CD14-positive monocyte (primary cell): Measurements from ENCODE around the gene TMEM132C. TPM values are rescaled to one million over a fixed set of nuclear protein-coding genes. Genes with fewer than 3 reads are reported as not detected.

Experiments
- DNase-seq, 3 donors: peaks; one replicate each; pipeline ENCODE4 v3.0.0-alpha.2; 2011 to 2022
- H2AFZ ChIP-seq: 2 replicates; pipeline ENCODE4 v1.6.0; 2012; ENCODE audit warnings: mild to moderate bottlenecking, low read depth, low read length, inconsistent platforms; ENCODE audit not compliant: insufficient read depth, poor library complexity, severe bottlenecking
- H3K27ac ChIP-seq, 2 donors: 1 replicate in 1 of 2; 2 replicates in 1 of 2; pipeline ENCODE4 v1.5.1; 2012 to 2013; ENCODE audit warnings: low read length in 2 of 2, control low read depth in 1 of 2, inconsistent platforms in 1 of 2, low read depth in 1 of 2, mild to moderate bottlenecking in 1 of 2
- H3K27me3 ChIP-seq, 2 donors: one replicate each; pipeline versions ENCODE4 v1.6.0 to v1.6.1; 2011 to 2013; ENCODE audit warnings: low read length in 2 of 2; ENCODE audit not compliant: control insufficient read depth in 2 of 2, insufficient read depth in 2 of 2
- H3K36me3 ChIP-seq, 2 donors: replicated peaks in 1 of 2; 1 replicate in 1 of 2; 2 replicates in 1 of 2; pipeline versions ENCODE4 v1.5.1 to v1.6.1; 2012 to 2013; ENCODE audit warnings: low read length in 2 of 2, control low read depth in 1 of 2, inconsistent platforms in 1 of 2, mild to moderate bottlenecking in 1 of 2; ENCODE audit not compliant: insufficient read depth in 2 of 2, control insufficient read depth in 1 of 2
- H3K4me1 ChIP-seq, 2 donors: 1 replicate in 1 of 2; 2 replicates in 1 of 2; pipeline versions ENCODE4 v1.5.1 to v1.6.1; 2012 to 2013; ENCODE audit warnings: low read length in 2 of 2, control low read depth in 1 of 2, inconsistent platforms in 1 of 2, mild to moderate bottlenecking in 1 of 2, moderate library complexity in 1 of 2; ENCODE audit not compliant: insufficient read depth in 2 of 2, control insufficient read depth in 1 of 2
- H3K4me2 ChIP-seq: replicated peaks from 2 replicates; pipeline ENCODE3; 2012; ENCODE audit warnings: low read length, moderate library complexity, mild to moderate bottlenecking; ENCODE audit not compliant: poor library complexity, severe bottlenecking; ENCODE audit errors: extremely low read depth
- H3K4me3 ChIP-seq, 3 experiments: fragments of 200-600 bp in 1 of 3; sonication (generic) in 1 of 3; replicated peaks in 1 of 3; 1 replicate in 2 of 3; 2 replicates in 1 of 3; pipeline ENCODE4 v1.5.1; 2011 to 2013; ENCODE audit warnings: low read length in 3 of 3, mild to moderate bottlenecking in 3 of 3, control low read depth in 2 of 3, low read depth in 2 of 3, inconsistent platforms in 1 of 3, moderate library complexity in 1 of 3
- H3K79me2 ChIP-seq: 2 replicates; pipeline ENCODE4 v1.6.0; 2012; ENCODE audit warnings: mild to moderate bottlenecking, control low read depth, inconsistent platforms, low read length, moderate library complexity; ENCODE audit not compliant: insufficient read depth
- H3K9ac ChIP-seq: 2 replicates; pipeline ENCODE4 v1.6.0; 2017; ENCODE audit warnings: low read length, mild to moderate bottlenecking; ENCODE audit not compliant: insufficient read depth, poor library complexity, severe bottlenecking
- H3K9me3 ChIP-seq, 2 donors: replicated peaks in 1 of 2; 1 replicate in 1 of 2; 2 replicates in 1 of 2; pipeline versions ENCODE4 v1.5.1 to v1.6.1; 2012 to 2013; ENCODE audit warnings: low read length in 2 of 2, control low read depth in 1 of 2; ENCODE audit not compliant: control insufficient read depth in 1 of 2, insufficient read depth in 1 of 2
- H4K20me1 ChIP-seq: 2 replicates; pipeline ENCODE4 v1.6.0; 2012; ENCODE audit warnings: mild to moderate bottlenecking, low read length, control low read depth, moderate library complexity; ENCODE audit not compliant: insufficient read depth
- H3K27ac Mint-ChIP-seq, 7 donors: one replicate each; pipeline ENCODE4 v1.8.0; 2020; ENCODE audit warnings: mild to moderate bottlenecking in 7 of 7, mixed read lengths in 7 of 7, moderate library complexity in 6 of 7, inconsistent platforms in 2 of 7
- H3K27me3 Mint-ChIP-seq, 3 donors: one replicate each; pipeline ENCODE4 v1.8.0; 2021 to 2022; ENCODE audit warnings: low read depth in 3 of 3, mild to moderate bottlenecking in 3 of 3, mixed read lengths in 3 of 3, moderate library complexity in 3 of 3, inconsistent platforms in 1 of 3
- H3K36me3 Mint-ChIP-seq, 2 donors: one replicate each; pipeline ENCODE4 v1.8.0; 2020; ENCODE audit warnings: mixed read lengths in 2 of 2, inconsistent platforms in 1 of 2, mild to moderate bottlenecking in 1 of 2
- H3K4me1 Mint-ChIP-seq: one replicate; pipeline ENCODE4 v1.8.0; 2020; ENCODE audit warnings: mild to moderate bottlenecking, mixed read lengths
- H3K4me3 Mint-ChIP-seq, 2 donors: one replicate each; pipeline ENCODE4 v1.8.0; 2020; ENCODE audit warnings: mild to moderate bottlenecking in 2 of 2, mixed read lengths in 2 of 2, moderate library complexity in 1 of 2
- H3K9me3 Mint-ChIP-seq, 7 donors: one replicate each; pipeline ENCODE4 v1.8.0; 2020 to 2022; ENCODE audit warnings: mixed read lengths in 7 of 7, mild to moderate bottlenecking in 6 of 7, moderate library complexity in 6 of 7, inconsistent platforms in 2 of 7
- WGBS: methylation state at CpG from one replicate; pipeline ENCODE4 v1.1.5; 2013; ENCODE audit warnings: missing lambda C conversion rate; ENCODE audit not compliant: insufficient coverage; 5-methylcytosine and 5-hydroxymethylcytosine counted together
- intact Hi-C, 2 donors: fragments of 100-400 bp; cut with micrococcal nuclease; formaldehyde crosslinking; loops; one replicate each; pipeline versions ENCODE4 v1.15.0 to v1.15.1; 2023
- polyA plus RNA-seq, 3 donors: library from polyadenylated mRNA; depleted of rRNA in 1 of 3; unstranded in 2 of 3; stranded (reverse) in 1 of 3; fragments of 300-500 nt in 2 of 3; fragments of >200 nt in 1 of 3; fragmentation: Illumina TruSeq in 2 of 3; gene quantifications; 1 replicate in 2 of 3; 2 replicates in 1 of 3; pipeline ENCODE4 v1.2.3, GENCODE V29; 2012 to 2021
- TF ChIP-seq, protein P1 (sequence below): fragments of 200-600 bp; IDR thresholded peaks from one replicate; pipeline ENCODE4 v1.8.0; 2022; ENCODE audit warnings: antibody characterized with exemption, mild to moderate bottlenecking

The TMEM132C gene
- polyA plus RNA-seq, 3 donors, result not detected

GRCh38 chr12:128298091-128298748 lies 31.2 kb downstream of the TMEM132C start:
- TF ChIP-seq, protein P1, sequence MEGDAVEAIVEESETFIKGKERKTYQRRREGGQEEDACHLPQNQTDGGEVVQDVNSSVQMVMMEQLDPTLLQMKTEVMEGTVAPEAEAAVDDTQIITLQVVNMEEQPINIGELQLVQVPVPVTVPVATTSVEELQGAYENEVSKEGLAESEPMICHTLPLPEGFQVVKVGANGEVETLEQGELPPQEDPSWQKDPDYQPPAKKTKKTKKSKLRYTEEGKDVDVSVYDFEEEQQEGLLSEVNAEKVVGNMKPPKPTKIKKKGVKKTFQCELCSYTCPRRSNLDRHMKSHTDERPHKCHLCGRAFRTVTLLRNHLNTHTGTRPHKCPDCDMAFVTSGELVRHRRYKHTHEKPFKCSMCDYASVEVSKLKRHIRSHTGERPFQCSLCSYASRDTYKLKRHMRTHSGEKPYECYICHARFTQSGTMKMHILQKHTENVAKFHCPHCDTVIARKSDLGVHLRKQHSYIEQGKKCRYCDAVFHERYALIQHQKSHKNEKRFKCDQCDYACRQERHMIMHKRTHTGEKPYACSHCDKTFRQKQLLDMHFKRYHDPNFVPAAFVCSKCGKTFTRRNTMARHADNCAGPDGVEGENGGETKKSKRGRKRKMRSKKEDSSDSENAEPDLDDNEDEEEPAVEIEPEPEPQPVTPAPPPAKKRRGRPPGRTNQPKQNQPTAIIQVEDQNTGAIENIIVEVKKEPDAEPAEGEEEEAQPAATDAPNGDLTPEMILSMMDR, result no peak
- Histone ChIP-seq H3K4me2 (no peak overlapping the region), H3K27me3 (no peaks in the 10 kb centered on the region), H3K36me3 (no peaks in the 10 kb centered on the region), H3K27ac (no peak overlapping the region), H3K9ac (no peak overlapping the region), H2AFZ (no peak overlapping the region), H4K20me1 (no peaks in the 10 kb centered on the region), H3K9me3 (peaks cover 0 to 4% of the 10 kb centered on the region in 2 donors), H3K4me3 (no peak overlapping the region), H3K79me2 (no peaks in the 10 kb centered on the region), H3K4me1 (no peaks in the 10 kb centered on the region)
- H3K4me1 Mint-ChIP-seq, result no peaks in the 10 kb centered on the region
- H3K4me3 Mint-ChIP-seq, result no peak overlapping the region
- intact Hi-C loops, result no loop called here
- DNase-seq, result no peak
- no peak overlapping the region for H3K27ac Mint-ChIP-seq
- no peaks in the 10 kb centered on the region for H3K36me3 Mint-ChIP-seq
- H3K27me3 Mint-ChIP-seq, result peaks cover 0 to 3% (median 3%) of the 10 kb centered on the region in 3 donors
- H3K9me3 Mint-ChIP-seq, result peaks cover 3 to 7% (median 4%) of the 10 kb centered on the region in 7 donors
- 37% methylated on average over 6 of the region's 11 CpGs for WGBS

DNA sequence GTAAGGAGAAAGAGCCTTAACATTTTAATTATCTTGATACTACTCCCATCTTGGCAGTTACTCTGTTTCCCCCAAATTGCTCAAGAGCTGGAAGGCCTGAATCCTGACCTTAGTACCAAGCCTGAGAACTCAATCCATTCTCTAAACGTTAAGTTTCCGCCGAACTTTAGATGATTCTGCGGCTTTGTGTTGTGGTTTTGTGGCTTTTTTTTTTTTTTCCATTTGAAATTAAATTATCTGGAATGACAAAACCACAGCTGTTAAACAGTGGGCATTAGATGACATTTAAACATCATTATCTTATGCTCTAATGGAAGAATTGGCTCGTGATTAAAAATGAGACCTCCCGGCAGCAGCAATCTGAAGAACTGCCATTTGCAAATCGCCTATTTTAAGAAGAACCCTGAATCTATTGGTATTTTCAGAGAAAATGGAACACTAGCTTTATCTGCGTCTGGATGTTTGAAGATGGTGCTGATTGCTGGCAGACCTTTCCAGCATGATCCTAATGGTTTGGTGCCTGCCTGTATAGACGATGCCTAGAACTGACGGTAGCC lies 38.4 kb downstream of the TMEM132C start:
- Mint-ChIP-seq H3K4me3 (no peak overlapping the region), H3K9me3 (peaks cover 3 to 15% (median 9%) of the 10 kb centered on the region in 7 donors), H3K27me3 (peaks cover 0 to 1% (median 0%) of the 10 kb centered on the region in 3 donors), H3K4me1 (no peaks in the 10 kb centered on the region), H3K27ac (no peak overlapping the region), H3K36me3 (no peaks in the 10 kb centered on the region)
- H3K4me2 ChIP-seq, result no peak overlapping the region
- H3K36me3 ChIP-seq, result no peaks in the 10 kb centered on the region
- DNase-seq, result no peak
- H3K27me3 ChIP-seq, result no peaks in the 10 kb centered on the region
- peaks cover 0 to 7% of the 10 kb centered on the region in 2 donors for H3K9me3 ChIP-seq
- H3K79me2 ChIP-seq, result no peaks in the 10 kb centered on the region
- no peaks in the 10 kb centered on the region for H3K4me1 ChIP-seq
- H3K4me3 ChIP-seq, result no peak overlapping the region
- no peak overlapping the region for H3K9ac ChIP-seq
- no peaks in the 10 kb centered on the region for H4K20me1 ChIP-seq
- no peak overlapping the region for H2AFZ ChIP-seq
- intact Hi-C loops, result no loop called here
- TF ChIP-seq, protein P1, result no peak
- 97% methylated on average over 4 of the region's 10 CpGs for WGBS
- no peak overlapping the region for H3K27ac ChIP-seq
